C4-2B (cell line): Measurements from ENCODE around the gene MB.
A peak's percentile ranks its signal among the peaks of the same experiment; 100 is the strongest.

Experiments
- H3K27ac ChIP-seq: fragments of 450-650 bp; 2 replicates; pipeline ENCODE4 v1.5.1; 2017
- CTCF ChIP-seq: fragments of 450-650 bp; conservative IDR thresholded peaks from 2 replicates; pipeline ENCODE4 v1.5.1; 2017; ENCODE audit warnings: mild to moderate bottlenecking
- ZFX ChIP-seq: fragments of 450-650 bp; IDR thresholded peaks from 2 replicates; pipeline ENCODE4 v1.6.1; 2017

The MB gene

GRCh38 chr22:35634943-35635540, 17.9 kb upstream of the MB start:
- no peak for TF ChIP-seq ZFX
- no peak for TF ChIP-seq CTCF
- no peak overlapping the region for H3K27ac ChIP-seq

- TF ChIP-seq CTCF (no peak), ZFX (no peak)
- no peak overlapping the region for H3K27ac ChIP-seq
These were observed 16.9 kb upstream of the MB start for GRCh38 chr22:35634015-35634414.

DNA sequence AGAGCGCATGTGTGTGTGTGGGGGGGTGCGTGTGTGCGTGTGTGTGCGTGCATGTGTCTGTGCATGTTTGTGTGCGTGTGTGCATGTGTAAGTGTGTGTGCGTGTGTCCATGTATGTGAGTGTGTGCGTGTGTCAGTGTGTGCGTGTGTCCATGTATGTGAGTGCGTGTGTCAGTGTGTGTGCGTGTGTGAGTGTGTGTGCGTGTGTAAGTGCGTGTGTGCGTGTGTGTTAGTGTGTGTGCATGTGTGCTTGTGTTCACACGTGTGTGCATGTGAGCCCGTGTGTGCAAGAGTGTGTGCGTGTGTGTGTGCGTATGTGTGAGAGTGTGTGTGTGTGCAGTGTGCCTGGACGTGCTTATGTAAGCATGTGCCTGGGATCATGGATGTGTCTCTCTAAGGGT, 16.4 kb upstream of the MB start:
- TF ChIP-seq CTCF: no peak
- no peak for TF ChIP-seq ZFX
- no peak overlapping the region for H3K27ac ChIP-seq

DNA sequence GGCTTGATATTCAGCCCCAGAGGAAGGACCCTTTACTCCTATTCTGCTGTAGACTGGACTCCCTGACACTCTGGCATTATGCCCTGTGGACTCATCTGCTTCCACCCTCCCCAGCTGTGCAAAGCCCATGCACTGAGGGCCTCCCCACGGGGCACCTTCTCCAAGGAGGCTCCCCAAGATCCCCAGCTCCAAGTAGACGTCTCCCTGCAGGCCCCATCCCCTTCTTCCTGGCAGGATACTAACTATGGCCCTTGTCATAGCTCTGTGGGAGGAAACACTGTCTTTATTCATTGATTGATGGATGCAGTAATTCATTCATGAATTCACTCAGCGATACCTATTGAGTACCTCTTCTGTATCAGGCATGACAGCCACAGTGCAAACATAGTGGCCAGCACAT, 15.8 kb upstream of the MB start:
- no peak overlapping the region for H3K27ac ChIP-seq
- TF ChIP-seq ZFX: no peak
- no peak for TF ChIP-seq CTCF

DNA sequence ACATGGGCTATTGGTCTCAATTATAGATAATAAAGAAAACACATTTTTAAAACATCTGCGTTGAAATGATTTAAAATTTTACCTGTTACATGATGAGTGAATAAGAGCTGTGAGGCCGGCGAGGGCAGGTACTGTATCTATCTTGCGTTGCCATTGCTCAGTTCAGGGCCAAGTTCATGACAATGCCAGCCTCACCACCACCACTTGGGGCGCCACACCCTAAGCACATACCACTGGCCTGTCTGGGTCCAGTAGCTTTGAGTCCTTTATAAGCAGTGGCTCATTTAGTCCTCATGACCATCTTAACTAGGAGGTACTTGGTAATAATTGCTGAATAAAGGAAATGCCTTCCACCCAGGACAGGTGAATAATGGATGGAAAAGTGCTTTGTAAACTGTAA, 14.5 kb upstream of the MB start:
- TF ChIP-seq CTCF (peak; percentile 86), ZFX (no peak)
- no peak overlapping the region for H3K27ac ChIP-seq

DNA sequence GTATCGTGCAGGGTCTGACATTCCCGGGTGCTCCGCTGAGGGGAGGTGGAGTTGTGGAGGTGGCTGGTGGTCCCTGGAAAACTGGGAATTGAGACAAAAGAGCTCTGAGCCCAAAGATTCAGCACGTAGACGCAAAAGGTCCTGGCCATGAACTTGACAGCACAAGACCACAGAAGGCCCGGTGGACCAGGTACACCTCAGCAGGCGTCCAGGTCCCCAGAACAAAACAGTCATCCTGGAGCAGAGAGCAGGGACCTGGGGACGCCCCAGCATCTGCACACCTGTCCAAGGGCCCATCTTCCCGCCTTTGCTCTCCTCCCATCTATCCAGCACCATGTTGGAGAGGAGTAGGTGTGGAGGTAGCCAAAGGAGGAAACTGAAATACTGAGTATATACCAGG, 13.8 kb upstream of the MB start:
- no peak overlapping the region for H3K27ac ChIP-seq
- TF ChIP-seq ZFX: no peak
- TF ChIP-seq CTCF: no peak

DNA sequence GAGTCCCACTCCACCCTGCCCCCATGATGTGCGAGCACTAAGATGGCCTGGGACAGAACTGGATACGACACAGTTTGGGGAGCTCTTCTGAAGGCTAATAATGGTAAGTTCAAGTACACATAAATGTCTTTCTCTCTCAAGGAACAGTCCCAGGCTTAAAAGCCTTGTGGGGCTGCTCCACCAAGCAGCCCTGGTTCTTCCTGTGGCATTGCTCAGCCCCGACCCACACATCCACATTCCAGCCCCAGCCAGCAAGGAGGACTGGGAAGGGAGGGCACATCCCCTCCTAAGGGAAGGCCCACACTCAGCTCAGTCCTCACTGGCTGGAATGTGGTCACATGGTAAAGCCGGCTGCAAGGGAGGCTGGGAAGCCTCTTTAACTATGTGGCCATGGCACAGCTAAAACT, 13.3 kb upstream of the MB start:
- H3K27ac ChIP-seq: no peak overlapping the region

More for the DNA sequence above, 13.3 kb upstream of the MB start:
- TF ChIP-seq ZFX (no peak), CTCF (no peak)
